Measurements from ENCODE around the gene TNIK. TPM values are rescaled to one million over a fixed set of nuclear protein-coding genes. Genes with fewer than 3 reads are reported as not detected.

Gene TNIK
- total and polyA plus RNA-seq, 2 of the 4 experiments (the other 2 are of a cell fraction): 3.4 to 6.3 TPM

GRCh38 chr3:171230865-171231264 lies 229.3 kb downstream of the TNIK start:
- dilution Hi-C loops (cut with HindIII; ENCODE audit: low sequenced_read_pairs, unreplicated experiment): no loop called here
- no peaks in the 10 kb centered on the region for H3K36me3 ChIP-seq (ENCODE audit: control insufficient read depth, insufficient read depth, low read length)
- H4K91ac ChIP-seq (ENCODE audit: insufficient read depth, low read depth, low read length): no peak overlapping the region
- no peak overlapping the region for H2AK5ac ChIP-seq (ENCODE audit: low read depth, low read length)
- no peak overlapping the region for H2BK15ac ChIP-seq (ENCODE audit: low read depth, low read length)
- no peak overlapping the region for H3K23ac ChIP-seq (ENCODE audit: low read depth, low read length)
- ChIA-PET CTCF (no interaction called here), POLR2A (ENCODE audit: unreplicated experiment) (interaction anchor here (0.7 kb wide), 1 partner anchor 53 kb away, joined by 4 read pairs; no protein-coding TSS in a partner anchor)
- H3K56ac ChIP-seq (ENCODE audit: extremely low read depth, insufficient read depth, low read length): no peak overlapping the region
- H2AFZ ChIP-seq (replicated peaks; ENCODE audit: low read length, poor library complexity): no peak overlapping the region
- peaks cover 2% of the 10 kb centered on the region for H3K27me3 ChIP-seq (ENCODE audit: control insufficient read depth, insufficient read depth, low read length)
- DNase-seq (no peak), ATAC-seq (ENCODE audit: low read depth) (no peak)
- no peaks in the 10 kb centered on the region for H3K9me1 ChIP-seq (ENCODE audit: insufficient read depth, low read length)
- H4K20me1 ChIP-seq (ENCODE audit: insufficient read depth, low read length): no peaks in the 10 kb centered on the region
- no TSS peak for BruUV-seq (replicated peaks)
- peaks cover 2% of the 10 kb centered on the region; the same call in 1 of the 2 replicates for H3K9me3 ChIP-seq (ENCODE audit: control insufficient read depth, insufficient read depth, low read length)
- no peak overlapping the region for H3K4ac ChIP-seq (ENCODE audit: low read depth, low read length)
- no peak overlapping the region for H4K5ac ChIP-seq (ENCODE audit: low read depth, low read length)
- H3K27ac ChIP-seq (ENCODE audit: insufficient read depth, low read length): no peak overlapping the region
- H2AK9ac ChIP-seq (replicated peaks; ENCODE audit: low read depth, low read length, poor library complexity): no peak overlapping the region
- TF ChIP-seq NFE2L2 (IDR thresholded peaks at IDR 0.05; ENCODE audit: low read depth, low read length) (no peak), USF2 (IDR thresholded peaks at IDR 0.05; ENCODE audit: low read depth, low read length) (no peak), MXI1 (IDR thresholded peaks at IDR 0.05; ENCODE audit: borderline replicate concordance, low read depth, low read length) (no peak), CHD1 (IDR thresholded peaks at IDR 0.05; ENCODE audit: low read depth, low read length) (no peak), FOS (IDR thresholded peaks at IDR 0.05; ENCODE audit: low read depth, low read length) (no peak), MAFK (IDR thresholded peaks at IDR 0.05; ENCODE audit: low read depth, low read length) (no peak), RAD21 (IDR thresholded peaks at IDR 0.05; ENCODE audit: low read length) (no peak), CEBPB (IDR thresholded peaks at IDR 0.05; ENCODE audit: low read depth, low read length) (no peak), MAZ (IDR thresholded peaks at IDR 0.05; ENCODE audit: borderline replicate concordance, low read depth, low read length) (no peak), RFX5 (IDR thresholded peaks at IDR 0.05; ENCODE audit: low read depth, low read length) (no peak), BHLHE40 (IDR thresholded peaks at IDR 0.05; ENCODE audit: low read depth, low read length) (no peak), CTCF (conservative IDR thresholded peaks at IDR 0.05; ENCODE audit: low read depth, low read length) (no peak), POLR2A (IDR thresholded peaks at IDR 0.05; ENCODE audit: low read depth, low read length) (no peak), ELK1 (IDR thresholded peaks at IDR 0.05; ENCODE audit: borderline replicate concordance, low read depth, low read length) (no peak), RCOR1 (IDR thresholded peaks at IDR 0.05; ENCODE audit: insufficient replicate concordance, low read length) (no peak), SMC3 (IDR thresholded peaks at IDR 0.05; ENCODE audit: low read depth, low read length) (no peak)
- H3K4me1 ChIP-seq (ENCODE audit: control insufficient read depth, insufficient read depth, low read length): peaks cover 2% of the 10 kb centered on the region; the same call in 1 of the 2 replicates
- H4K8ac ChIP-seq (ENCODE audit: low read depth in 2 of 2, low read length in 2 of 2): no peak overlapping the region
- H3K79me1 ChIP-seq (ENCODE audit: low read depth in 1 of 2, low read length in 2 of 2): peaks cover 0 to 3% of the 10 kb centered on the region in 2 experiments; a peak in 1 of 4 replicates
- no CpG with 5 or more reads among the region's 4 CpGs for WGBS, 2 experiments (ENCODE audit: extremely low coverage in 2 of 2, insufficient read length in 1 of 2)
- H3K9ac ChIP-seq (ENCODE audit: low read depth, low read length): no peak overlapping the region
- H2BK20ac ChIP-seq (ENCODE audit: low read depth, low read length): no peak overlapping the region
- H3K4me2 ChIP-seq (ENCODE audit: low read depth, low read length): no peak overlapping the region
- no peak overlapping the region for H3K18ac ChIP-seq (ENCODE audit: low read depth, low read length)
- no peak overlapping the region for H2BK120ac ChIP-seq (ENCODE audit: low read depth, low read length)
- no peak overlapping the region for H2BK5ac ChIP-seq (ENCODE audit: low read depth, low read length, poor library complexity, severe bottlenecking)
- H3K4me3 ChIP-seq (ENCODE audit: insufficient read depth, low read depth, low read length): no peak overlapping the region
- in situ Hi-C loops (cut with MboI; ENCODE audit: low sequenced_read_pairs): no loop called here
- intact Hi-C loops (cut with micrococcal nuclease): no loop called here
- no peak overlapping the region for H3K14ac ChIP-seq (replicated peaks; ENCODE audit: low read depth, low read length)

Data from IMR-90 (cell line).